SU-DHL-6 (cell line): ENCODE measurements around the gene SALL3.

ENCODE experiments used
- CTCF ChIP-seq: fragments of 200-600 bp; sonication (generic); IDR thresholded peaks from one replicate; pipeline ENCODE4 v1.5.1; 2017; ENCODE audit warnings: antibody characterized with exemption, mild to moderate bottlenecking, low read length, moderate library complexity; ENCODE audit not compliant: insufficient read depth, poor library complexity, severe bottlenecking
- EZH2phosphoT487 ChIP-seq: fragments of 200-600 bp; sonication (generic), shearing (Covaris generic); conservative IDR thresholded peaks from 2 replicates; pipeline ENCODE4 v1.6.1; 2018; ENCODE audit warnings: mild to moderate bottlenecking, antibody characterized with exemption, low read length, moderate library complexity, mixed read lengths

- TF ChIP-seq CTCF (no peak), EZH2phosphoT487 (no peak)
Observed at GRCh38 chr18:78960709-78961108, 18.9 kb upstream of the SALL3 start.
